ENCODE measurements around the gene CDC37.
"Not testable (repeated sequence)": the region's sequence is repeated elsewhere in the genome, so short reads cannot be mapped to it uniquely, and the experiment has no call there.

Gene CDC37

DNA sequence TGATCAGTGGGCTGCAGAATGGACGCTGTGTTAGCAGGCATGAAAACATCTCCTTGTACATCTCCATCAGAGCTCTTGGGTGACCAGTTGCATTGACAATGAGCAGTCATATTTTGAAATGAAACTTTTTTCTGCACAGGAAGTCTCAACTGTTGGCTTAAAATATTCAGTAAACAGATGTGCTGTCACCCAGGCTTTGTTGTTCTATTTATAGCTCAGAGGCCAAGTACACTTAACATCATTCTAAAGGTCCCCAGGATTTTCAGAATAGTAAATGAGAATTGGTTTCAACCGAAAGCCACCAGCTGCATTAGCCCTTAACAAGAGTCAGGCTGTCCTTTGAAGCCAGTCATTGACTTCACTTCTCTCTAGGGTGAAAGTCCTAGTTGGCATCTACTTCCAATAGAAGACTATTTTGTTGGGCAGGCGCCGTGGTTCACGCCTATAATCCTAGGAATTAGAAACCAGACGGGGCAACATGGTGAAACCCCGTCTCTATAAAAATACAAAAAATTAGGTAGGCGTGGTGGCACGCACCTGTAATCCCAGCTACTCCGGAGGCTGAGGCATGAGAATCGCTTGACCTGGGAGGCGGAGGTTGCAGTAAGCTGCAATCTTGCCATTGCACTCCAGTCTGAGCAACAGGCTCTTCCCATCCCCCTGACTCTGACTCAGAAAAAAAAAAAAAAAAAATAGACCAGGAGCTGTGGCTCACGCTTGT lies 9.1 kb upstream of the CDC37 start:
- DNase-seq (ENCODE audit: low spot score in 2 of 2) (peak in 1 of 2 donors; percentile 62), ATAC-seq (peak; percentile 74)
- Mint-ChIP-seq H3K36me3 (peaks cover 29% of the 10 kb centered on the region), H3K27ac (peak overlapping the region; percentile 91), H3K9me3 (no peaks in the 10 kb centered on the region), H3K4me3 (peak overlapping the region; percentile 96), H3K4me1 (peaks cover 69% of the 10 kb centered on the region)

DNA sequence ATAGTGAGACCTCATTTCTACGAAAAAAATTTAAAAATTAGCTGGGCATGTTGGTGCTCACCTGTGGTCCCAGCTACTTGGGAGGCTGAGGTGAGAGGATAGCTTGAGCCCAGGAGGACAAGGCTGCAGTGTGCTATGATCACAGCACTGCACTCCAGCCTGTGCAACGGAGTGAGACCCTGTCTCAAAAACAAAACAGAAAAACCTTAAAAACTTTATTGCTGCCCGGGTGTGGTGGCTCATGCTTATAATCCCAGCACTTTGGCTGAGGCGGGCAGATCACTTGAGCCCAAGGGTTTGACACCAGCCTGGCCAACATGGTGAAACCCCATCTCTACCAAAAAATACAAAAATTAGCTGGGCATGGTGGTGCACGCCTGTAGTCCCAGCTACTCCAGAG lies 7.9 kb upstream of the CDC37 start:
- Mint-ChIP-seq H3K27ac (peak overlapping the region; percentile 91), H3K36me3 (peaks cover 27% of the 10 kb centered on the region), H3K4me1 (peaks cover 69% of the 10 kb centered on the region), H3K4me3 (peak overlapping the region; percentile 96)
- not testable (repeated sequence) for ATAC-seq; DNase-seq (ENCODE audit: low spot score in 2 of 2); H3K9me3 Mint-ChIP-seq

DNA sequence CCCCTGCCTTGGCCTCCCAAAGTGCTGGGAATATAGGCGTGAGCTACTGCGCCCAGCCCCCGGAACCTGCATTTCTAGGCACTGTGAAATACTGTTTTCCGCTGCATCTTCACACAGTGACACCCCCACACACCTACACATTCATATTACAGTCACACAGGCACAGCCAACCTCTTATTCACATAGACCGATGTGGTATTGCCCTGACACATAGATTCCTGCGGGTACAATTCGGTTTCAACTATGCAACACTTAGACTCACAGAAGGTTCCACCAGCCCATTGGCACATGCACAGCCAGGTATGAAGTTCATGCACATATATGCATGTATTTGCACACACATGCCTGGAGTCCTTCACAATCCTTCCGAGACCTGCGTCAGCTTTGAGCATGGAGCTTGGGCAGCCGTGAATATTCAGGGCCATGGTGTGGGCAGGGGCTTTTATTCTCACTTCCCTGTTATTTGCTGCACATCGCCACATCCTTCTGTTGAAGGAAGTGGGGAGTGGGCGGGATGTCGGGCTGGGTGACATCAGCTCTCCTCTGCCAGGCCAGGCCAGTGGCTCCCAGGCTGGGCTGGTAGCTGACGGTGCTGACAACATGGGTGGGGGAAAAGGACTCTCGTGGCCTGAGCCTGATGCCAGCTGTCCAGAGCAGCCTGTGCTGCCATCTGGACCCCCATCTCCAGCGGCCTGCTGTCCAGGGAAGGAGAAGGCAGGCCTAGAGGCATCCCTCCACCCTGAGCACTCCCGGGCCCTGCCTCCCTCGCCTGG lies 5.4 kb upstream of the CDC37 start:
- ATAC-seq, result peak; percentile 79
- DNase-seq (ENCODE audit: low spot score in 2 of 2), result peak; percentile 52 to 85
- Mint-ChIP-seq H3K36me3 (peaks cover 47% of the 10 kb centered on the region), H3K27ac (peak overlapping the region; percentile 94), H3K4me1 (peaks cover 73% of the 10 kb centered on the region), H3K4me3 (peak overlapping the region; percentile 96), H3K9me3 (no peaks in the 10 kb centered on the region)

DNA sequence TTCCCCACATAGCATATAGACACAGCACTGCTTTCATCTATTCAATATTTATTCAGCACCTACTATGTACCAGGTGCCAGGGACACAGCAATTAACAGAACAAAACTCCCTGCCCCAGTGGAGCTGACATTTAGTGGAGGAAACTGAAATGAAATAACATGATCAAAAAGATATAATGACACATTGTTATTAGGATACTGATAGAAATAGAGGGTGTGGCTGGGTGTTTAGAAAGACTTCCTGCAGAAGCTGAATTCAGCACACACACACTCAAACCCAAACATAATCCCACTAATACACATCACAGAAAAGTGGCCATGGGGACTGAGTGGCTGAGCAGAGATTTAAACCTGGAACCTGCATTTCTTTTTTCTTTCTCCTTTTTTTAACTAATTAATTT lies 3.8 kb upstream of the CDC37 start:
- Mint-ChIP-seq H3K4me1 (peaks cover 80% of the 10 kb centered on the region), H3K4me3 (peak overlapping the region; percentile 96), H3K27ac (peak overlapping the region; percentile 54), H3K36me3 (peaks cover 56% of the 10 kb centered on the region), H3K9me3 (no peaks in the 10 kb centered on the region)
- ATAC-seq (no peak), DNase-seq (ENCODE audit: low spot score in 2 of 2) (no peak)

DNA sequence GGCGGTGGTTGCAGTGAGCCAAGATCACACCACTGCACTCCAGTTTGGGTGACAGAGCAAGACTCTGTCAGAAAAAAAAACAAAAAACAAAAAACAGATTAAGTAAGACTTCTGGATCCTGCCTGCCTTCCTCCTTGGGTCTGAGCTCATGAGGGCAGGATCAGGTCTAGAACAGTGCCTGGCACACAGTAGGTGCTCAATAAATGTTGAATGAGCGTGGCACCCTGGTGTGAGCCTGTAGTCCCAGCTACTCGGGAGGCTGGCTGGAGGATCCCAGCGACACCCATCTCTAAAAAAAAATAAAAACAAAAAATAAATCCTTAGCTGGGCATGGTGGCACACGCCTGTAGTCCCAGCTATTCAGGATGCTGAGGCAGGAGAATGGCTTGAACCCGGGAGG lies 2.8 kb upstream of the CDC37 start:
- Mint-ChIP-seq H3K9me3 (no peaks in the 10 kb centered on the region), H3K4me3 (peak overlapping the region; percentile 96), H3K27ac (peak overlapping the region; percentile 94), H3K4me1 (peaks cover 80% of the 10 kb centered on the region), H3K36me3 (peaks cover 59% of the 10 kb centered on the region)
- no peak for ATAC-seq
- DNase-seq (ENCODE audit: low spot score in 2 of 2), result no peak

DNA sequence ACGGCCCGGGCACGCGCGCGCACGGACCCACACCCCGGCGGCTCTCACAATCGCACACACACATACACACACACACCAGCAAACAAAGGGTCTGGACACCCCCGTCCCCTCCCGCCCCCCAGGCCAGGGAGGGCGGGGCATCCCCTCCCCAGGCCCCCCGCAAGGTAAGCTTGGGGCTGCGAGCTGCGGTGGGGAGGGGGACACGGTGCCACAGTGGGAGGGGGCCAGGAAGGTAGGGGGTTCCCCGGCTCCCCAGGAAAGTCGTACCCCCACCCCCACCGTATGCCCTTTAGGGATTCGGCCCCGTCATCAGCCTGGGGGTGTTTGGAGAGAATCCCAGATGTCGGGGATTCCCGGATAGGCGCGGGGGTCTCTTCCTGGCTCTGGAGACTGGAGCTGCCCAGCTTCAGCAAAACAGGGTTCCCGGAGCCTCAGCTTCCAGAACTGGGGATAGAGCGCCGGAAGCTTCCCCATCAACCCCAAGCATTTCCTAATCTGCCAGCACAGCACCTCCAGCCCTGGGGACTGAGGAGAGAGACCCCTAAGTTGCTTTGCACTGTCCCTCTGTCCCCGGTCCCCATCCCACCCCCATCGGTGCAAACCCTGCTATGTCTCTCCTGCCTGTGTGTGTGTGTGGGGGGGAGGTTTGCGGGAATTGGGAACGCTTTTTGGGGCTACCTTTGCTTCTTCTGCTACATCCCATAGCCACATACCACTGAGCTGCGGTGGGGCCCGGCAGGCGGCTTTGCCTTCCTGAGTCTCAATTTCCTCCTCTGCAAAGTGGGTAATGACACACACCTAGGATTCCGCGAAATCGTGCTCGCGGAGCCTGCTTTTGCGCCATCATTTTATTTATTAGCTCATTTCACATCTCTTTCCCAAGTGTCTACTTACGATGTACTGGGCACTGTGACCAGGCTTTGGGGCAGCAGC lies 1.8 kb upstream of the CDC37 start:
- DNase-seq (ENCODE audit: low spot score in 2 of 2) (peak in 1 of 2 donors; percentile 70), ATAC-seq (no peak)
- Mint-ChIP-seq H3K9me3 (no peaks in the 10 kb centered on the region), H3K4me1 (peaks cover 77% of the 10 kb centered on the region), H3K27ac (peak overlapping the region; percentile 94), H3K36me3 (peaks cover 70% of the 10 kb centered on the region), H3K4me3 (peak overlapping the region; percentile 96)

DNA sequence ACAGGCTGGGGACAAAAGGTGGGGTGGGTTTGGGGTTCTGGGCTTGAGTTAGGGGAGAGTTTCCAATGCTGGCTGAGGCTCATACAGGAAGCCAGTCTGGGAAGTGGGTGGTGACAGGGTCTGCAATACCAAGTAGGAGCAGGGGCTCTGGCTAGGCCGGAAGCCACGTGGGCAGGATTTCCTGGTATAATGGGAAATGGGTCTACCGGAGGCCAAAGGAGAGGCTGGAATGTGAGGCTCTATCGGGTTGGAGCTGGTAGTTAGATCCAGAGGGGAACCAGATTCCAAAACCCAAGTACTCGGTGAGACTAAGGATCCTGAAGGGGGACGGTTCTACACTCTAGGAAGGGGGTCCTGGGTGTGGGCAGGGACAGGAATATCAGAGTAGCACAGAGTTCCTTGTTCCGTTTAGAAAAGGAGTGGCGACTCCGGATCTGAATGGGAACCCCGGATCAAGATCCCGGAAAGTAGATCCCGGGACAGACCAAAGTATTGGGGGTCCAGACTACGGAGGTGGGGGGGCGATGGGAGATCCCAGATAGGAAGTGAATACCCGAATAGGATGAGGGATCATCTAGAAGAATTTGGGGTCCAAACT lies 802 bp downstream of the CDC37 start:
- peaks cover 86% of the 10 kb centered on the region for H3K36me3 Mint-ChIP-seq
- no peak for ATAC-seq
- H3K9me3 Mint-ChIP-seq, result no peaks in the 10 kb centered on the region
- H3K4me1 Mint-ChIP-seq, result peaks cover 66% of the 10 kb centered on the region
- H3K4me3 Mint-ChIP-seq, result peak overlapping the region; percentile 96
- no peak for DNase-seq (ENCODE audit: low spot score in 2 of 2)
- peak overlapping the region; percentile 94 for H3K27ac Mint-ChIP-seq

DNA sequence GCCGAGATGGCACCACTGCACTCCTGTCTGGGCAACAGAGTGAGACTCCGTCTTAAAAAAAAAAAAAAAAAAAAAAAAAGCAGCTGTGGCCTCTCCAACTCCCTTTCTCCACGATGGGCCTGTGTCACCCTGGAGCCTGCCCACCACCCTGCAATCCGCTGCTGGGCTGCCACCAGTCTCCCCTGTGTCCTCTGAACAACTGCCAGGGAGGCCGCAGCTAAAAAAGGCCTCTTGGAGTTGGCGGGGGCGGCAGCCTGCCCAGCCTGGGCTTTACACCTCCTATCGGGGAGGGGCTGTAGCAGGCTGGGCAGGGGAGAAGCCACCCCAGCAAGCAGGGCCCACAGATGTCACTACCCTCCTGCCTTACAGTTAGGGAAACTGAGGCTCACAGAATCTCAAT lies 3.5 kb downstream of the CDC37 start:
- ATAC-seq, result no peak
- H3K27ac Mint-ChIP-seq, result peak overlapping the region; percentile 94
- H3K4me1 Mint-ChIP-seq, result peaks cover 58% of the 10 kb centered on the region

DNA sequence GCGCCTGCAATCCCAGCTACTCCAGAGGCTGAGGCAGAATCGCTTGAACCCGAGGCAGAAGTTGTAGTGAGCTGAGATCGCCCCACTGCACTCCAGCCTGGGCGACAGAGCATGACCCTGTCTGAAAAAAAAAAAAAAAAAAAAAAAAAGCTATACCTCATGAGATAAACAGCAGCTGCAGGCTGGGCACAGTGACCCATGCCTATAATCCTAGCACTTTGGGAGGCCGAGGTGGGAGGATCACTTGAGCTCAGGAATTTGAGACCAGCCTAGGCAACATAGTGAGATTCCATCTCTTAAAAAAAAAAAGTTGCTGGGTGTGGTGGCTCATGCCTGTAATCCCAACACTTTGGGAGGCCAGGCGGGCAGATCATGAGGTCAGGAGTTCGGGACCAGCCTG lies 4.0 kb downstream of the CDC37 start:
- peaks cover 97% of the 10 kb centered on the region for H3K36me3 Mint-ChIP-seq
- ATAC-seq; DNase-seq (ENCODE audit: low spot score in 2 of 2); H3K9me3 Mint-ChIP-seq; H3K4me3 Mint-ChIP-seq: not testable (repeated sequence)
- peak overlapping the region; percentile 94 for H3K27ac Mint-ChIP-seq
- H3K4me1 Mint-ChIP-seq, result peaks cover 56% of the 10 kb centered on the region

More for the DNA sequence above, 3.5 kb downstream of the CDC37 start:
- no peak for DNase-seq (ENCODE audit: low spot score in 2 of 2)
- peak overlapping the region; percentile 96 for H3K4me3 Mint-ChIP-seq
- H3K36me3 Mint-ChIP-seq, result peaks cover 96% of the 10 kb centered on the region
- no peaks in the 10 kb centered on the region for H3K9me3 Mint-ChIP-seq

DNA sequence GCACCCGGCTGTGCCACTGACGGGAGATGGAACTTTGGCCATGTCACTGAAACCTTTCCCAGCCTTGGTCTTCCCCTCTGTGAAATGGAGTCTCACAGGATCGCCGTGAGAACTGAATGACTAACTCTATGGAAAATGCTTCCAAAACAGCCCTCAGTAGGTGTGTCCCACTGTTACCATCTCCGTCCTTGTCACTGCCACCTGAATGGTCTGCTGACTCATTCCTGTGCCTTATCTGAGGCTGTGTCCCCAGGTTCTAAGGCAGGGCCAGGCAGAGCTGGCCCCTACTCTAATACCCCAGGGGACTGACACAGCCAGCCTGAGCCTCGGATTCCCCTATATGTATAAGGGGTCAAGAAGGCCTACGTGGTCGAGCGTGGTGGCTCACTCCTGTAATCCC lies 4.5 kb downstream of the CDC37 start:
- Mint-ChIP-seq H3K36me3 (peaks cover 97% of the 10 kb centered on the region), H3K9me3 (no peaks in the 10 kb centered on the region), H3K4me1 (peaks cover 51% of the 10 kb centered on the region), H3K4me3 (no peak overlapping the region), H3K27ac (peak overlapping the region; percentile 87)
- no peak for DNase-seq (ENCODE audit: low spot score in 2 of 2)
- no peak for ATAC-seq

DNA sequence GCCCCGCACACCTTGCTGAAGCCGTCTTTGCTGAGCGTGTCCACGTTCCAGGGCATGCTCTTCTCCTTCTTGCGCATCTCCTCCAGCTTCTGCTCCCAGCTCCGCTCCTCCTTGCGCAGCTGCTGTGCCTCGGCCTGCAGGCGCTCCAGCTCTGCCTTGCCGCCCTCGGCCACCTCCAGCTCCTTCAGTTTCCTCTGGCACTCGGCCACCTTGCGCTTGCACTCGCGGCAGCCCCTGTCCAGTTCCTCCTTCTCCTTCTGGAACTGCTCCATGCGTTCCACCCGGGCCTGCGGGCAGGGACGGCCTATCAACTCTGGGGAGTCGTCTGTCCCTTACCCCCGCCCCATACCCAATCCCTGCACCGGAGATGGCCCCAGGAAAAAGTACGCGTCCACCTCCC lies 7.4 kb downstream of the CDC37 start:
- H3K4me3 Mint-ChIP-seq, result no peak overlapping the region
- no peaks in the 10 kb centered on the region for H3K9me3 Mint-ChIP-seq
- H3K36me3 Mint-ChIP-seq, result peaks cover 100% of the 10 kb centered on the region
- DNase-seq (ENCODE audit: low spot score in 2 of 2), result no peak
- ATAC-seq, result no peak
- H3K27ac Mint-ChIP-seq, result no peak overlapping the region
- peaks cover 34% of the 10 kb centered on the region for H3K4me1 Mint-ChIP-seq

DNA sequence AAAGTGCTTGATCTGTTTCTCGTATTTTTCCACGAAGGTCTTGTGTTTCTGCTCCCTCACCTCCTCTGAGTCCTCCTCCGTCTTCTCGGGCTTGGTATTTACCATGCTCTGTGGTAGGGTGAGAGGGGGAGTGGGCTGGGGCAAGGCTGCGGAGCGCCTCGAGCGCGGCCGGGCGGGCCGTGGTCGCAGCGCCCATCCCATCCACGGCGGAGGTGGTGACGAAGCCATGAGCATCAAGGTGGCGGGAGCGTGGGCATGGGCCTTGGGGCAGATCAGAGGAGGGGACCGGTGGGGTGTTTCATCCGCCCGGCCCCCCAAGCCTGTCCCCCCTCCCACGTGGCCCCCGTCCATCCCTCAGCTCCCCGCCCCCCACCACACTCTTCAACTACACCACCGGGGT lies 7.9 kb downstream of the CDC37 start:
- DNase-seq (ENCODE audit: low spot score in 2 of 2), result no peak
- Mint-ChIP-seq H3K4me3 (no peak overlapping the region), H3K36me3 (peaks cover 100% of the 10 kb centered on the region), H3K9me3 (no peaks in the 10 kb centered on the region), H3K27ac (no peak overlapping the region), H3K4me1 (peaks cover 35% of the 10 kb centered on the region)
- no peak for ATAC-seq

DNA sequence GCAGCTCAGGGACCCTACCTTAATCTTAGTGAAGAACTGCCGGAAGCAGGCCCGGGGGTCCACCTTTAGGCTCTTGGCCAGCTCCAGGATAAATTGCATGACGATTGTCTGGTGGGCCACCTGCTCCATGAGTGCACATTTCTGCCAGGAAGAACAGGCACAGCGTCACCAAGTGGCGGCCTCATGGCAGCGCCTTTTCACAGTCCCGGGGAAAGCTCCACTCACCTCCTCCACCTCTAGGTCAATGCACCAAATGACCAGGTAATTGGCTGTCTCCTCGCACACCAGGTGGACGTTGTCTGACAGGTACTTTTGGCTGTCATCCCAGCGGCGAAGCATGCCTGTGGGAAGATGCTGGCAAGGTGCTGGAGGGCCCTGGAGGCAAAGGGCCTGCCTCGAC lies 8.3 kb downstream of the CDC37 start:
- peaks cover 100% of the 10 kb centered on the region for H3K36me3 Mint-ChIP-seq

DNA sequence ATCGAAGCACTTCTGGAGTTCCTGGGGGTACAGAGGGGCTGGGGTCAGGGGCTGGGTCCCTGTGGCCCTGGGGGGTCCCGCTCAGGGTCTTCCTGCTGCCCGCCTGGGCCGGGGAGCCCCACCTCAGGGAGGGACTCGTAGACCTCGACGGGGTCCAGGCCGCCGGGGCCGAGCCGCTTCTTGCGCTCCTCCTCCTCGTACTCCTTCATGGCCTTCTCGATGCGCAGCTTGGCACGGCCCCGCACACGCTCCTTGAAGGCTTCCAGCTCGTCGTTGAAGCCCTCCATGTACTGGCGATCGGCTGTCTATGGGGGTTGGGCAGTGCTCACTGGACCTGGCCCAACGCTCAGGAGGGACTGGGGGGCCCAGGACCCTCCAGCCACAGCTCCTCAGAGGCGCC lies 10.2 kb downstream of the CDC37 start:
- Mint-ChIP-seq H3K27ac (no peak overlapping the region), H3K4me1 (peaks cover 31% of the 10 kb centered on the region)
- no peak for ATAC-seq

More for the DNA sequence above, 8.3 kb downstream of the CDC37 start:
- peaks cover 35% of the 10 kb centered on the region for H3K4me1 Mint-ChIP-seq
- no peak for ATAC-seq
- no peaks in the 10 kb centered on the region for H3K9me3 Mint-ChIP-seq
- no peak for DNase-seq (ENCODE audit: low spot score in 2 of 2)
- H3K27ac Mint-ChIP-seq, result no peak overlapping the region
- H3K4me3 Mint-ChIP-seq, result no peak overlapping the region

DNA sequence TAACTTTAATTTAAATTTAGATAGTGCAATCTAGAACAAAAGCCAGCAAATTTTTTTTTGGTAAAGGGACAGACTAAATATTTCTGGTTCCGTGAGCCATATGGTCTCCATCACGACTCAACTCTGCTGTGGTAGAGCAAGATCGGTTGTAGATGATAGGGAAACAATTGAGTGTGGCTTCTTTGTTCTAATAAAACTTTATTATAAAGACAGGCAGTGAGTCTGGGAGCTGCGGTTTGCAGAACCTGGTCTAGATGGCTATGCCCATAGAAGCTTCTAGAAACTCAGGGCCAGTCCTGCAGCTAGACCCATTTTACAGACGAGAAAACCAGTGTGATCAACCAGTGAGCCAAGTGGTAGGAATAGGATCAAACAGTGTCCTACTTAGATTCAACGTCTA lies 11.2 kb downstream of the CDC37 start:
- no peak overlapping the region for H3K27ac Mint-ChIP-seq
- no peaks in the 10 kb centered on the region for H3K9me3 Mint-ChIP-seq

More for the DNA sequence above, 10.2 kb downstream of the CDC37 start:
- Mint-ChIP-seq H3K36me3 (peaks cover 94% of the 10 kb centered on the region), H3K9me3 (no peaks in the 10 kb centered on the region), H3K4me3 (no peak overlapping the region)
- DNase-seq (ENCODE audit: low spot score in 2 of 2), result no peak

More for the DNA sequence above, 11.2 kb downstream of the CDC37 start:
- Mint-ChIP-seq H3K4me3 (no peak overlapping the region), H3K4me1 (peaks cover 24% of the 10 kb centered on the region), H3K36me3 (peaks cover 84% of the 10 kb centered on the region)
- DNase-seq (ENCODE audit: low spot score in 2 of 2) (no peak), ATAC-seq (no peak)

Data from stimulated activated effector memory CD8-positive, alpha-beta T cell treated with anti-CD3 and anti-CD28 coated beads, Interleukin-12 subunit alpha, Interleukin-12 subunit beta, amount 100 ng/mL, for 72 hours (primary cell).